OCI-LY7 (cell line): ENCODE results near the gene IL13RA1. TPM values are rescaled to one million over a fixed set of nuclear protein-coding genes. Genes with fewer than 3 reads are reported as not detected.

Experiments
- BruUV-seq: library from RNA; stranded (reverse); fragments of 400-500 nt; replicated peaks from 2 replicates; lab custom pipeline; 2021; lab: Mats Ljungman, UMichigan
- CTCF ChIA-PET: fragments of 300-600 bp; sonication (Branson Sonifier 250); formaldehyde crosslinking; loops from one replicate; lab custom pipeline; 2022; ENCODE audit warnings: antibody characterized with exemption; ENCODE audit not compliant: unreplicated experiment; lab: Charles Lee
- POLR2A ChIA-PET: fragments of 300-600 bp; sonication (Branson Sonifier 250); formaldehyde crosslinking; loops from one replicate; lab custom pipeline; 2022; ENCODE audit warnings: antibody characterized with exemption; lab: Charles Lee
- DNase-seq: peaks from one replicate; pipeline ENCODE4 v3.0.0-alpha.2; 2015; ENCODE audit warnings: low spot score
- H2AFZ ChIP-seq: fragments of 200-600 bp; sonication (generic), shearing (Covaris generic); 2 replicates; pipeline ENCODE4 v1.6.1; 2014; ENCODE audit warnings: mild to moderate bottlenecking, antibody characterized with exemption, low read length, moderate library complexity
- H3K27ac ChIP-seq: fragments of 200-600 bp; sonication (generic); 2 replicates; pipeline ENCODE4 v1.5.1; 2014; ENCODE audit warnings: mixed run types, low read depth, mild to moderate bottlenecking, moderate library complexity, low read length, inconsistent platforms; ENCODE audit not compliant: poor library complexity, severe bottlenecking
- H3K36me3 ChIP-seq: fragments of 200-600 bp; sonication (generic); 2 replicates; pipeline ENCODE4 v1.6.1; 2014; ENCODE audit warnings: mild to moderate bottlenecking, antibody characterized with exemption, low read length, moderate library complexity, mixed read lengths; ENCODE audit not compliant: insufficient read depth
- H3K4me1 ChIP-seq: fragments of 200-600 bp; sonication (generic); 2 replicates; pipeline ENCODE4 v1.5.1; 2014; ENCODE audit warnings: mild to moderate bottlenecking, low read length; ENCODE audit not compliant: insufficient read depth, poor library complexity, severe bottlenecking
- H3K4me2 ChIP-seq: fragments of 200-600 bp; sonication (generic); 2 replicates; pipeline ENCODE4 v1.6.1; 2014; ENCODE audit warnings: mild to moderate bottlenecking, low read length
- H3K4me3 ChIP-seq: fragments of 200-600 bp; sonication (generic); 2 replicates; pipeline ENCODE4 v1.5.1; 2014; ENCODE audit warnings: mild to moderate bottlenecking, low read depth, low read length; ENCODE audit not compliant: poor library complexity, severe bottlenecking
- H3K79me2 ChIP-seq: fragments of 200-600 bp; sonication (generic); 2 replicates; pipeline ENCODE4 v1.6.1; 2016; ENCODE audit warnings: low read depth, mild to moderate bottlenecking, low read length, moderate library complexity, mixed read lengths; ENCODE audit not compliant: insufficient read depth
- H3K9me2 ChIP-seq: fragments of 200-600 bp; sonication (generic); 2 replicates; pipeline ENCODE4 v1.6.1; 2016; ENCODE audit warnings: mild to moderate bottlenecking, low read length, mixed read lengths; ENCODE audit not compliant: insufficient read depth
- H3K9me3 ChIP-seq: fragments of 200-600 bp; sonication (generic); 2 replicates; pipeline ENCODE4 v1.6.1; 2014; ENCODE audit warnings: mild to moderate bottlenecking, mixed run types, low read length, mixed read lengths
- H4K20me1 ChIP-seq: fragments of 200-600 bp; sonication (generic); 2 replicates; pipeline ENCODE4 v1.6.1; 2014; ENCODE audit warnings: mild to moderate bottlenecking, antibody characterized with exemption, low read length, moderate library complexity, mixed read lengths; ENCODE audit not compliant: insufficient read depth
- CTCF ChIP-seq: fragments of 200-600 bp; sonication (generic); conservative IDR thresholded peaks from 2 replicates; pipeline ENCODE4 v1.5.1; 2014; ENCODE audit warnings: mild to moderate bottlenecking, antibody characterized with exemption, low read length, moderate library complexity, mixed read lengths
- EZH2phosphoT487 ChIP-seq: fragments of 200-600 bp; sonication (generic); IDR thresholded peaks from 2 replicates; pipeline ENCODE4 v1.6.1; 2018; ENCODE audit warnings: low read depth, borderline replicate concordance, mild to moderate bottlenecking, mixed run types, antibody characterized with exemption, low read length, moderate library complexity, mixed read lengths
- intact Hi-C: fragments of 100-400 bp; cut with micrococcal nuclease; formaldehyde crosslinking; loops from one replicate; pipeline ENCODE4 v1.10.0; 2022; ENCODE audit not compliant: unreplicated experiment
- total RNA-seq, 2 experiments: library from RNA; depleted of rRNA in 1 of 2; stranded (reverse); fragments of >200 nt in 1 of 2; shearing (Covaris generic) in 1 of 2; gene quantifications; 2 replicates each; pipeline ENCODE4 v1.2.3, GENCODE V29; 2014 to 2022

Gene IL13RA1
- total RNA-seq, 2 experiments from 2014 or later, result not detected

DNA sequence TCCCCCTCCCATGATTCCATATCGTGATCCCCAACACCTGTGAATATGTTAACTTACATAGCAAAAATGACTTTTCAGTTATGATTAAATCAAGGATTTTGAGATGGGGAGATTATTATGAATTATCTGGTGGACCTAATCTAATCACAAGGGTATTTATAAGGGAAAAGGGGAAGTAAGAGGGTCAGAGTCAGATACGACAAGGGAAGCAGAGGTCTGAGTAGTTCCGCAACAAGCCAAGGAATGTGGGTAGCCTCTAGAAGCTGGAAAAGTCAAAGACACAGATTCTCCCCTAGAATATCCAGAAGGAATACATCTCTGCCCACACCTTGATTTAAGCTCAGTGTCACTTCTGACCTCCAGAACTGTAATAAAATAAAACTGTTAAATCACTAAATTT, 1.0 kb upstream of the IL13RA1 start:
- BruUV-seq, result no TSS peak
- no peaks in the 10 kb centered on the region for H3K9me3 ChIP-seq
- CTCF ChIA-PET, result no interaction called here
- no peak for TF ChIP-seq EZH2phosphoT487
- no peak for TF ChIP-seq CTCF
- H3K79me2 ChIP-seq, result no peaks in the 10 kb centered on the region
- H3K36me3 ChIP-seq, result no peaks in the 10 kb centered on the region
- no peak overlapping the region for H3K27ac ChIP-seq
- no peak overlapping the region for H2AFZ ChIP-seq
- intact Hi-C loops, result no loop called here
- no peaks in the 10 kb centered on the region for H3K4me1 ChIP-seq
- H3K4me3 ChIP-seq, result no peak overlapping the region
- DNase-seq, result no peak
- POLR2A ChIA-PET, result no interaction called here
- no peaks in the 10 kb centered on the region for H4K20me1 ChIP-seq
- H3K9me2 ChIP-seq, result no peaks in the 10 kb centered on the region
- no peak overlapping the region for H3K4me2 ChIP-seq

DNA sequence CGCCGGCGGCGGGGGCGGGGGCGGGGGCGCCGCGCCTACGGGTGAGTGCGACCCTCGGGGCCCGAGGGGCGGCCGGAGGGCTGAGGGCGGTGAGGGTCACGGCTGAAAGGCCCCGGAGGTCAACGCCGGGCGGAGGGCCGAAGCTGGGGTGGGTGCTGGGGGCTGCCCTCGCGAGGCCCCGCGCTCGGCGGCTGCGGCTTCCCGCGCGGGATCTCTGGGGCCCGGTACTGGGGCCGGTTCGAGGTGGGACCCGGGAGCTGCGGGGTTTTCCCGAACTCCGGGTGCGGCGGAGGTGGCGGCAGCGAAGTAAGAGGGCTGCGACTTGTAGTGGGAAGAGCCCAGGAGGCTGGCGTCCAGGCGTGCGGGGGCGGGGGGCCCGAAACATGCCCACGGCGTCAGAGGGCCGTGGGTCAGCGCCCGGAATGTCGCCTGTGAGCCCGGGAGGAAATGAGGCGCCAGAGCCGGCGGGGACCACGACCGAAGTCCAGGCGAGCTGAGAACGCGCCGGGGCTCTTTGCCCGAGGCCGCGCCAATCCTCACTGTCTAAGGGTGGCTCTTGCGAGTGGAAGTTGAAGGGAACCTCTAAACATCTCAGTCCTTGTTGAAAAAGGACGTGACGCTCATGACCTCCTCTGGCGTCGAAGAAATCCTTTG, 407 bp downstream of the IL13RA1 start:
- no peak overlapping the region for H3K27ac ChIP-seq
- H3K9me2 ChIP-seq, result no peaks in the 10 kb centered on the region
- no peak overlapping the region for H3K4me3 ChIP-seq
- no peaks in the 10 kb centered on the region for H3K36me3 ChIP-seq
- BruUV-seq, result no TSS peak
- no peaks in the 10 kb centered on the region for H3K9me3 ChIP-seq
- no peak for TF ChIP-seq EZH2phosphoT487
- TF ChIP-seq CTCF, result no peak
- no peaks in the 10 kb centered on the region for H4K20me1 ChIP-seq
- no peaks in the 10 kb centered on the region for H3K79me2 ChIP-seq
- no peak for DNase-seq
- H3K4me1 ChIP-seq, result no peaks in the 10 kb centered on the region
- ChIA-PET POLR2A (no interaction called here), CTCF (no interaction called here)
- intact Hi-C loops, result no loop called here
- no peak overlapping the region for H3K4me2 ChIP-seq
- H2AFZ ChIP-seq, result no peak overlapping the region

GRCh38 chrX:118729042-118729652, 1.7 kb downstream of the IL13RA1 start:
- ChIA-PET POLR2A (no interaction called here), CTCF (no interaction called here)
- Histone ChIP-seq H3K4me1 (no peaks in the 10 kb centered on the region), H3K27ac (no peak overlapping the region), H4K20me1 (no peaks in the 10 kb centered on the region), H3K4me2 (no peak overlapping the region), H3K9me3 (no peaks in the 10 kb centered on the region), H3K9me2 (no peaks in the 10 kb centered on the region), H3K36me3 (no peaks in the 10 kb centered on the region), H3K79me2 (no peaks in the 10 kb centered on the region), H3K4me3 (no peak overlapping the region), H2AFZ (no peak overlapping the region)
- BruUV-seq, result no TSS peak
- DNase-seq, result no peak
- intact Hi-C loops, result no loop called here
- TF ChIP-seq CTCF (no peak), EZH2phosphoT487 (no peak)
